HFFc6 (cell line): ENCODE data around the gene SYT10. TPM values are rescaled to one million over a fixed set of nuclear protein-coding genes. Genes with fewer than 3 reads are reported as not detected.

Experiments used
- DNase-seq: peaks from one replicate; pipeline ENCODE4 v3.0.0-alpha.2; 2018
- H3K27ac Mint-ChIP-seq: 2 replicates; pipeline ENCODE4 v1.8.0; 2020; ENCODE audit warnings: mild to moderate bottlenecking, mixed read lengths
- H3K27me3 Mint-ChIP-seq: 2 replicates; pipeline ENCODE4 v1.8.0; 2021; ENCODE audit warnings: mild to moderate bottlenecking, moderate library complexity, mixed read lengths; ENCODE audit not compliant: insufficient read depth
- H3K36me3 Mint-ChIP-seq: 2 replicates; pipeline ENCODE4 v1.8.0; 2021; ENCODE audit warnings: low read depth, mixed read lengths
- H3K4me1 Mint-ChIP-seq: 2 replicates; pipeline ENCODE4 v1.8.0; 2020; ENCODE audit warnings: low read depth, mixed read lengths
- H3K4me3 Mint-ChIP-seq: 2 replicates; pipeline ENCODE4 v1.8.0; 2020; ENCODE audit warnings: mild to moderate bottlenecking, moderate library complexity, mixed read lengths
- H3K9me3 Mint-ChIP-seq: 2 replicates; pipeline ENCODE4 v1.8.0; 2020; ENCODE audit warnings: mild to moderate bottlenecking, mixed read lengths
- total RNA-seq, 6 experiments: library from RNA; stranded (reverse); fragmentation: NEBNext Ultra II Directional; extraction: Animal tissue kit (Norgen Biotek cat#: 25700); gene quantifications; 2 replicates in 1 of 6; 3 replicates in 5 of 6; pipeline ENCODE4 v1.2.3, GENCODE V29; 2021
- TF ChIP-seq, protein P1 (sequence below): fragments of 200-600 bp; sonication (generic); IDR thresholded peaks from 2 replicates; pipeline ENCODE4 v1.5.0; 2021; ENCODE audit warnings: antibody characterized with exemption, mild to moderate bottlenecking

The SYT10 gene
- total RNA-seq, 6 experiments from 2014 or later = not detected

DNA sequence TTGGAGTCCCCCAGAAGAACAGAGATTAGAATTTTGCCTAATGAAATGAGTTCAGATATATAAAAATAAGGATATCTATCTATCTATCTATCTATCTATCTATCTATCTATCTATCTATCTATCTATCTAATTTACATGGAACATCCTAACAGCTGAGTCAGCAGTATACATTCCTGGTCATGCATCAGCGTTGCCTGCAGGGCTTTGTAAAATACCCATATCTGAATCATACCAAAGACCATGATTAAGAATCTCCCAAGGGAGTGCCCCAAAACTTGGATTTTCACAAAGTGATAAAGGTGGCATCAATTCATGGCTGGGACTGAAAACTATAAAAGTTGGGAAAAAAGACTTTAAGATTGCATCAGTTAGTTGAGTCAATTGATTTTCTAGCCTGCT, 32.7 kb upstream of the SYT10 start:
- H3K4me1 Mint-ChIP-seq = no peaks in the 10 kb centered on the region
- TF ChIP-seq, protein P1, sequence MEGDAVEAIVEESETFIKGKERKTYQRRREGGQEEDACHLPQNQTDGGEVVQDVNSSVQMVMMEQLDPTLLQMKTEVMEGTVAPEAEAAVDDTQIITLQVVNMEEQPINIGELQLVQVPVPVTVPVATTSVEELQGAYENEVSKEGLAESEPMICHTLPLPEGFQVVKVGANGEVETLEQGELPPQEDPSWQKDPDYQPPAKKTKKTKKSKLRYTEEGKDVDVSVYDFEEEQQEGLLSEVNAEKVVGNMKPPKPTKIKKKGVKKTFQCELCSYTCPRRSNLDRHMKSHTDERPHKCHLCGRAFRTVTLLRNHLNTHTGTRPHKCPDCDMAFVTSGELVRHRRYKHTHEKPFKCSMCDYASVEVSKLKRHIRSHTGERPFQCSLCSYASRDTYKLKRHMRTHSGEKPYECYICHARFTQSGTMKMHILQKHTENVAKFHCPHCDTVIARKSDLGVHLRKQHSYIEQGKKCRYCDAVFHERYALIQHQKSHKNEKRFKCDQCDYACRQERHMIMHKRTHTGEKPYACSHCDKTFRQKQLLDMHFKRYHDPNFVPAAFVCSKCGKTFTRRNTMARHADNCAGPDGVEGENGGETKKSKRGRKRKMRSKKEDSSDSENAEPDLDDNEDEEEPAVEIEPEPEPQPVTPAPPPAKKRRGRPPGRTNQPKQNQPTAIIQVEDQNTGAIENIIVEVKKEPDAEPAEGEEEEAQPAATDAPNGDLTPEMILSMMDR = no peak
- H3K27me3 Mint-ChIP-seq = no peaks in the 10 kb centered on the region; the same call in 1 of the 2 replicates
- DNase-seq = no peak
- H3K36me3 Mint-ChIP-seq = no peaks in the 10 kb centered on the region
- no peak overlapping the region for H3K27ac Mint-ChIP-seq
- H3K9me3 Mint-ChIP-seq = peaks cover 31% of the 10 kb centered on the region
- no peak overlapping the region for H3K4me3 Mint-ChIP-seq

DNA sequence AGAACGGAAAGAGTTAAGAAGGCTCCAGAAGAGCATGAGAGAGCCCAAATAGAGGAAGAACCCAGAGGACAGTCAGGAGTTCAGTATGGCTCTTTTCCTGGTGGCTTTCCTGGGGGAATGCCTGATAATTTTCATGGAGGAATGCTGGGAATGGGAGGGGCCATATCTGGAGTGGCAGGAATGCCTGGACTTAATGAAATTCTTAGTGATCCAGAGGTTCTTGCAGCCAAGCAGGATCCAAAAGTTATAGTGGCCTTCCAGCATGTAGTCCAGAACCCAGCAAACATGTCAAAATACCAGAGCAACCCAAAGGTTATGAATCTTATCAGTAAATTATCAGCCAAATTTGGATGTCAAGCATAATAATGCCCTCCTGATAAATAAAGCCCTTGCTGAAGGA, 15.5 kb upstream of the SYT10 start:
- H3K4me1 Mint-ChIP-seq = no peaks in the 10 kb centered on the region
- no peak overlapping the region for H3K4me3 Mint-ChIP-seq
- TF ChIP-seq, protein P1 = no peak
- no peaks in the 10 kb centered on the region for H3K36me3 Mint-ChIP-seq
- H3K27me3 Mint-ChIP-seq = no peaks in the 10 kb centered on the region
- H3K27ac Mint-ChIP-seq = no peak overlapping the region
- peaks cover 43% of the 10 kb centered on the region for H3K9me3 Mint-ChIP-seq
- DNase-seq = no peak

DNA sequence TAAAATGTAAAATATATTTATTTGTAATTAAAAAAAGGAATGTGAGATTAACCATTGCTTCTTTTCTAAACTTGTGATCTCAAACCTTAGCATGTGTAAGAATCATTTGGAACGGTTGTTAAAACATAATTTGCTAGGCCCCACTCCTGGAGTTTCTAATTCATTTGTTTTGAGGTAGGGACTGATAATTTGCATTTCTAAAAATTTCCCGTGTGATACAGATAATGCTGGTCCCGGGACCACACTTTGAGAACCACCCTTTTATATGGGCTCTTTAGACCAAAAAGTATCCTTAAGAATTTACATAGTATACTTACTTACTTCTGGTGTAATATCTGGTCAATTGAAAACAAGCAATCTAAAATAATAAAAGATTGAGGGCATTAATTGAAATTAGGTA, 10.9 kb upstream of the SYT10 start:
- no peaks in the 10 kb centered on the region for H3K27me3 Mint-ChIP-seq
- no peak for DNase-seq
- TF ChIP-seq, protein P1 = no peak
- H3K36me3 Mint-ChIP-seq = no peaks in the 10 kb centered on the region
- H3K4me3 Mint-ChIP-seq = no peak overlapping the region
- no peak overlapping the region for H3K27ac Mint-ChIP-seq
- peaks cover 32% of the 10 kb centered on the region for H3K9me3 Mint-ChIP-seq
- H3K4me1 Mint-ChIP-seq = no peaks in the 10 kb centered on the region

DNA sequence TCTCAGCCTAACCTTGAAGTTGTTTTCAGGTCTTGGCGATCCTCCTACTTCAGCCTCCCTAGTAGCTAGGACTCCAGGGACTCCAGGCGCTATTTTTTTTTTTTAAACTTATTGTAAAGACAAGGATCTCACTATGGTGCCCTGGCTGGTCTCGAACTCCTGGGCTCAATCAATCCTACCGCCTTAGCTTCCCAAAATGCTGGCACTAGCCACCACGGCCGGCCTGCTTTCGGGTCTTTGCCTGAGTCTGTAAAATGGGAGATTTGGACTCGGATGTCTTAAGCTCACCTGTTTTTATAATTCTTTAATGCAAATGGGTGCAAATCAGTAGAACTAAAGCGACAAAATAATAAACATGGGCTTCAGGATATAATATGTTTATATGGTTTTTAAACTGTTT, 858 bp upstream of the SYT10 start:
- H3K36me3 Mint-ChIP-seq = 0 out of 2 replicates have a peak, but pooled peaks cover 5% of the 10 kb centered on the region
- peaks cover 23% of the 10 kb centered on the region for H3K9me3 Mint-ChIP-seq
- H3K4me3 Mint-ChIP-seq = no peak overlapping the region
- peaks cover 6% of the 10 kb centered on the region for H3K27me3 Mint-ChIP-seq
- no peaks in the 10 kb centered on the region for H3K4me1 Mint-ChIP-seq
- H3K27ac Mint-ChIP-seq = no peak overlapping the region
- no peak for DNase-seq
- TF ChIP-seq, protein P1 = no peak

DNA sequence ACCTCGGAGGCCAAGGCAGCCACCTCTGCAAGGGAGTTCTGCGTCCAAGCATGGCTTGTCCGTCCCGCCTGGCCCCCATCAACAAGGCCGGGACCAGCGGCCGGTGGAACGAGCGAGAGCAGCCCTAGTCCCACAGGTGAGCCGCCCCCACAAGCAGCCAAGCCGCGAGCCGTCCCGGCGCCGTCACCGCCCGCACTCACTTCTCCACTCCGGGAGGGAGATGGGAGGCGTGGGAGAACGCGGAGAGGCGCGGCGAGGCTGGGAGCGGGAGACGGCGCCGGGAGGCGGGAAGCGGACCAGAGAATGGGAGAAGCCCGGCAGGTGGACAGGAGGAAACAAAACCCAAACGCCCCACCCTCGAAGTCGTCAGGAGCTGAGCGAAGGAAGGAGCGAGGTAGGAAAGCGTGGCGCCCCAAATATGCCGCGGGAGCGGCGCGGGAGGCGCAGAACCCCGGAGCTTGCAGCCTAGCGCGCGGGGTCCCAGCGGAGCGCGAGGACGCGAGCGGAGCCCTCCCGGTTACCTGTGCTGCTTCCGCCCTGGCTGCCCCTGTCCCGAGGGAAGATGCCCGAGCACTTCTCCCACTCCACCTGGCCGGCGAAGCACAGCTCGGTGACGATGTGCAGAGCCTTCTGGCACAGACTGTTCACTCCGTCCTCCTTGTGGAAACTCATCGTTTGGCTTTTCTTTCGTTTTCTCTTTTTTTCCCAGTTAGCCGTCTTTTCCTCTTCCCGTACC, 600 bp downstream of the SYT10 start:
- peaks cover 6% of the 10 kb centered on the region for H3K27me3 Mint-ChIP-seq
- H3K27ac Mint-ChIP-seq = no peak overlapping the region
- no peaks in the 10 kb centered on the region for H3K4me1 Mint-ChIP-seq
- H3K9me3 Mint-ChIP-seq = peaks cover 13% of the 10 kb centered on the region
- TF ChIP-seq, protein P1 = no peak
- no peak for DNase-seq
- H3K4me3 Mint-ChIP-seq = peak overlapping the region; percentile 74
- H3K36me3 Mint-ChIP-seq = 0 out of 2 replicates have a peak, but pooled peaks cover 5% of the 10 kb centered on the region
